Upper lobe of left lung (tissue), 6 donors: ENCODE data around the gene B3GNT3. TPM values are rescaled to one million over a fixed set of nuclear protein-coding genes. Genes with fewer than 3 reads are reported as not detected.

Experiments
- ATAC-seq, 2 donors: fragments of 200-7000 bp; cut with Tn5 transposase; one replicate each; pipeline ENCODE4 v1.9.1; 2022; ENCODE audit warnings: mild to moderate bottlenecking in 2 of 2, moderate library complexity in 2 of 2; ENCODE audit not compliant: low FRiP score in 2 of 2
- DNase-seq, 2 donors: peaks; one replicate each; pipeline ENCODE4 v3.0.0-alpha.2; 2019 to 2020
- H3K27ac ChIP-seq, 4 donors: fragments of 200-600 bp; sonication (generic); one replicate each; pipeline ENCODE4 v1.5.1; 2016 to 2019
- H3K27me3 ChIP-seq, 4 donors: fragments of 200-600 bp; sonication (generic); one replicate each; pipeline ENCODE4 v1.5.1; 2017 to 2019
- H3K36me3 ChIP-seq, 4 donors: fragments of 200-600 bp; sonication (generic); one replicate each; pipeline ENCODE4 v1.5.1; 2016 to 2019
- H3K4me1 ChIP-seq, 4 donors: fragments of 200-600 bp; sonication (generic); one replicate each; pipeline ENCODE4 v1.5.1; 2018 to 2019
- H3K4me3 ChIP-seq, 4 donors: fragments of 200-600 bp; sonication (generic); one replicate each; pipeline ENCODE4 v1.5.1; 2017 to 2019; ENCODE audit warnings: mild to moderate bottlenecking in 2 of 4, moderate library complexity in 1 of 4
- H3K9me3 ChIP-seq, 4 donors: fragments of 200-600 bp; sonication (generic); one replicate each; pipeline ENCODE4 v1.5.1; 2018 to 2019
- CTCF ChIP-seq, 6 experiments: fragments of 450-650 bp in 4 of 6; fragments of 200-600 bp in 2 of 6; sonication (generic) in 2 of 6; IDR thresholded peaks; one replicate each; pipeline ENCODE4 v1.5.1; 2016 to 2019; ENCODE audit warnings: antibody characterized with exemption in 6 of 6
- EP300 ChIP-seq, 4 donors: sonication (generic); formaldehyde crosslinking; IDR thresholded peaks; one replicate each; pipeline ENCODE4 v1.5.1; 2017; ENCODE audit warnings: antibody characterized with exemption in 4 of 4, control low read depth in 2 of 4
- POLR2A ChIP-seq, 4 donors: fragments of 450-650 bp; IDR thresholded peaks; one replicate each; pipeline ENCODE4 v1.5.1; 2016 to 2017; ENCODE audit warnings: antibody characterized with exemption in 4 of 4, mild to moderate bottlenecking in 2 of 4
- POLR2AphosphoS5 ChIP-seq, 2 donors: sonication (generic); formaldehyde crosslinking; IDR thresholded peaks; one replicate each; pipeline ENCODE4 v1.5.1; 2017; ENCODE audit warnings: antibody characterized with exemption in 2 of 2
- WGBS, 2 donors: methylation state at CpG; one replicate each; pipeline ENCODE4 v1.1.5; 2017 to 2018; 5-methylcytosine and 5-hydroxymethylcytosine counted together
- total RNA-seq, 6 donors: library from RNA; depleted of rRNA in 4 of 6; stranded (reverse); fragments of >200 nt in 4 of 6; gene quantifications; one replicate each; pipeline versions ENCODE4 v1.1.0 to v1.2.1, GENCODE V29; 2016 to 2021
- donor health status: DM: no; HTN: no; CAD: no; lungs with moderate emphysema.
- donor health status: DM: no; HTN: yes; CAD: no; lungs with severe emphysema.

B3GNT3 gene
- total RNA-seq, 6 donors from 2014 or later: 1.0 to 8.8 (median 2.5) TPM; not detected in 1

GRCh38 chr19:17765069-17765618 lies 29.8 kb upstream of the B3GNT3 start:
- Histone ChIP-seq H3K9me3 (no peaks in the 10 kb centered on the region), H3K27me3 (no peaks in the 10 kb centered on the region), H3K4me3 (no peak overlapping the region), H3K27ac (peak overlapping the region in 3 of 4 donors; percentile 10 to 85 (median 61)), H3K4me1 (peaks cover 7 to 20% (median 9%) of the 10 kb centered on the region in 4 donors), H3K36me3 (peaks cover 0 to 1% (median 0%) of the 10 kb centered on the region in 4 donors)
- peak; percentile 30 to 61 for TF ChIP-seq POLR2AphosphoS5 (IDR thresholded peaks at IDR 0.05)
- no peak for TF ChIP-seq EP300 (IDR thresholded peaks at IDR 0.05)
- TF ChIP-seq POLR2A (IDR thresholded peaks at IDR 0.05): peak in 1 of 4 donors; percentile 33
- no peak for TF ChIP-seq CTCF (IDR thresholded peaks at IDR 0.05)
- WGBS, 2 donors: 32 to 49% methylated on average over 12 of the region's 12 CpGs
- DNase-seq (peak in 1 of 2 donors; percentile 89), ATAC-seq (peak; percentile 78 to 88)

DNA sequence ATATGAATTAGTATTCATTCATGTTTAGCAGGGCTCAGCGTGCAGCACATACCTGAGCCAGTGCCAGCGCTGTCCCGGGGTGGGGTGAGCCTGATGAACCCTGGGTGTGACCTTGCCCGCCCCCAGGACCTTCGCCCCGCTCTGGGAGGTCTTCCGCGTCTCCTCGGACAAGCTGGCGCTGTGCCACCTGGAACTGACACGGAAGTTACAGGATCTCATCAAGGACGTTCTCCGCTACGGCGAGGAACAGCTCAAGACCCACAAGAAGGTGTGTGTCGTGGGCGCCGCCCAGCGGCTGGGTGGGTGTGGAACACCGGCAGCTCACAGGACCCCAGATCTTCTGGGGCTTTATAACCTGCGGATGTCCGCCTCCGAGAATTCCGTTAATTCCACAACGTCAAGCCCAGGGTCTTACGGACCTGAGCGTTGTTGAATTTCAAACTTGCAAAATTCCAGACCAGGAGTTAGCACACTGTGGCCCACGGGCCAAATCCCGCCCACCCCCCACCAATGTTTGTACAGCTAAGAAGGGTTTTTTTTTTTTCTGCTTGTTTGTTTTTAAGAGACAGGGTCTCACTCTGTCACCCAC lies 28.3 kb upstream of the B3GNT3 start:
- 36 to 38% methylated on average over 23 to 25 of the region's 29 CpGs for WGBS, 2 donors
- H3K36me3 ChIP-seq: peaks cover 0 to 4% (median 0%) of the 10 kb centered on the region in 4 donors
- no peak for TF ChIP-seq EP300 (IDR thresholded peaks at IDR 0.05)
- peak in 1 of 2 donors; percentile 42 for TF ChIP-seq POLR2AphosphoS5 (IDR thresholded peaks at IDR 0.05)
- no peak for TF ChIP-seq POLR2A (IDR thresholded peaks at IDR 0.05)
- peak; percentile 83 to 89 (median 84) for TF ChIP-seq CTCF (IDR thresholded peaks at IDR 0.05)
- no peaks in the 10 kb centered on the region for H3K9me3 ChIP-seq
- DNase-seq (peak; percentile 88 to 95), ATAC-seq (peak; percentile 80 to 84)
- peak overlapping the region in 1 of 4 donors; percentile 9 for H3K27ac ChIP-seq
- H3K4me3 ChIP-seq: peak overlapping the region in 1 of 4 donors; percentile 22
- no peaks in the 10 kb centered on the region for H3K27me3 ChIP-seq
- H3K4me1 ChIP-seq: peaks cover 7 to 20% (median 9%) of the 10 kb centered on the region in 4 donors

- H3K4me3 ChIP-seq: no peak overlapping the region
- WGBS, 2 donors: 42 to 54% methylated on average over 1 of the region's 1 CpG
- no peak overlapping the region for H3K27ac ChIP-seq
- H3K4me1 ChIP-seq: peaks cover 7 to 20% (median 9%) of the 10 kb centered on the region in 4 donors
- DNase-seq (no peak), ATAC-seq (no peak)
- H3K27me3 ChIP-seq: no peaks in the 10 kb centered on the region
- H3K9me3 ChIP-seq: no peaks in the 10 kb centered on the region
- no peak for TF ChIP-seq CTCF (IDR thresholded peaks at IDR 0.05)
- no peak for TF ChIP-seq POLR2A (IDR thresholded peaks at IDR 0.05)
- no peak for TF ChIP-seq EP300 (IDR thresholded peaks at IDR 0.05)
- TF ChIP-seq POLR2AphosphoS5 (IDR thresholded peaks at IDR 0.05): no peak
- H3K36me3 ChIP-seq: peaks cover 0 to 4% (median 0%) of the 10 kb centered on the region in 4 donors
These were observed 27.4 kb upstream of the B3GNT3 start for GRCh38 chr19:17767559-17767958.

GRCh38 chr19:17770613-17771012 lies 24.3 kb upstream of the B3GNT3 start:
- H3K27ac ChIP-seq: no peak overlapping the region
- H3K9me3 ChIP-seq: no peaks in the 10 kb centered on the region
- H3K4me3 ChIP-seq: no peak overlapping the region
- peaks cover 0 to 4% (median 0%) of the 10 kb centered on the region in 4 donors for H3K36me3 ChIP-seq
- no peak for DNase-seq
- no peak for ATAC-seq
- TF ChIP-seq EP300 (IDR thresholded peaks at IDR 0.05) (no peak), POLR2A (IDR thresholded peaks at IDR 0.05) (no peak), CTCF (IDR thresholded peaks at IDR 0.05) (no peak), POLR2AphosphoS5 (IDR thresholded peaks at IDR 0.05) (no peak)
- WGBS, 2 donors: 84 to 85% methylated on average over 12 to 13 of the region's 13 CpGs
- H3K27me3 ChIP-seq: no peaks in the 10 kb centered on the region
- H3K4me1 ChIP-seq: peaks cover 7 to 12% (median 9%) of the 10 kb centered on the region in 4 donors
